GM23338 (cell line): ENCODE results near the gene TTC8. TPM values are rescaled to one million over a fixed set of nuclear protein-coding genes. Genes with fewer than 3 reads are reported as not detected.

Experiments
- ATAC-seq: fragments of 200-7000 bp; cut with Tn5 transposase; 3 replicates; pipeline ENCODE4 v1.9.1; 2020
- DNase-seq: peaks from one replicate; pipeline ENCODE4 v3.0.0-alpha.2; 2015; ENCODE audit warnings: low spot score
- H2AFZ ChIP-seq: fragments of 200-600 bp; sonication (generic); 2 replicates; pipeline ENCODE4 v1.8.0; 2016; ENCODE audit warnings: antibody characterized with exemption, mild to moderate bottlenecking, moderate library complexity
- H3F3A ChIP-seq: fragments of 200-600 bp; sonication (generic); replicated peaks from 2 replicates; pipeline ENCODE4 v1.8.0; 2017; ENCODE audit warnings: antibody characterized with exemption, mixed run types, low read depth
- H3K27ac ChIP-seq: fragments of 200-600 bp; sonication (generic); 2 replicates; pipeline ENCODE4 v1.6.1; 2016; ENCODE audit warnings: low read depth
- H3K27me3 ChIP-seq: fragments of 200-600 bp; sonication (generic); 2 replicates; pipeline ENCODE4 v1.8.0; 2016; ENCODE audit warnings: mild to moderate bottlenecking, mixed run types, moderate library complexity; ENCODE audit not compliant: insufficient read depth
- H3K36me3 ChIP-seq: fragments of 200-600 bp; sonication (generic); 2 replicates; pipeline ENCODE4 v1.8.0; 2016; ENCODE audit warnings: mild to moderate bottlenecking; ENCODE audit not compliant: insufficient read depth
- H3K4me1 ChIP-seq: fragments of 200-600 bp; sonication (generic); 2 replicates; pipeline ENCODE4 v1.8.0; 2016; ENCODE audit warnings: mild to moderate bottlenecking, moderate library complexity; ENCODE audit not compliant: insufficient read depth
- H3K4me2 ChIP-seq: fragments of 200-600 bp; sonication (generic); 2 replicates; pipeline ENCODE4 v1.7.1; 2017; ENCODE audit warnings: mixed run types
- H3K4me3 ChIP-seq: fragments of 200-600 bp; sonication (generic); 2 replicates; pipeline ENCODE4 v1.6.1; 2016; ENCODE audit warnings: mixed run types
- H3K79me2 ChIP-seq: fragments of 200-600 bp; sonication (generic); replicated peaks from 2 replicates; pipeline ENCODE4 v1.8.0; 2017; ENCODE audit warnings: mild to moderate bottlenecking; ENCODE audit not compliant: insufficient read depth
- H3K9me2 ChIP-seq: fragments of 200-600 bp; sonication (generic); 2 replicates; pipeline ENCODE4 v1.8.0; 2017; ENCODE audit not compliant: insufficient read depth
- H4K20me1 ChIP-seq: fragments of 200-600 bp; sonication (generic); replicated peaks from 2 replicates; pipeline ENCODE4 v1.8.0; 2017; ENCODE audit warnings: mild to moderate bottlenecking; ENCODE audit not compliant: insufficient read depth
- H3K27ac Mint-ChIP-seq: 2 replicates; pipeline ENCODE4 v1.8.0; 2020; ENCODE audit warnings: inconsistent platforms, mild to moderate bottlenecking, moderate library complexity, mixed read lengths
- H3K27me3 Mint-ChIP-seq: 3 replicates; pipeline ENCODE4 v1.8.0; 2022; ENCODE audit warnings: low read depth, mild to moderate bottlenecking, moderate library complexity, mixed read lengths, inconsistent platforms; ENCODE audit not compliant: insufficient read depth, poor library complexity
- H3K36me3 Mint-ChIP-seq: 3 replicates; pipeline ENCODE4 v1.8.0; 2021; ENCODE audit warnings: low read depth, mild to moderate bottlenecking, inconsistent platforms, moderate library complexity, mixed read lengths
- H3K4me1 Mint-ChIP-seq: 3 replicates; pipeline ENCODE4 v1.8.0; 2020; ENCODE audit warnings: mild to moderate bottlenecking, inconsistent platforms, mixed read lengths
- H3K4me3 Mint-ChIP-seq: 3 replicates; pipeline ENCODE4 v1.8.0; 2021; ENCODE audit warnings: moderate library complexity, mild to moderate bottlenecking, inconsistent platforms, mixed read lengths
- H3K9me3 Mint-ChIP-seq: 3 replicates; pipeline ENCODE4 v1.8.0; 2020; ENCODE audit warnings: moderate library complexity, mild to moderate bottlenecking, inconsistent platforms, mixed read lengths
- CREB1 ChIP-seq: fragments of 250-450 bp; sonication (Bioruptor Pico); IDR thresholded peaks from 2 replicates; pipeline ENCODE4 v1.5.0; 2020; ENCODE audit warnings: low read depth, mild to moderate bottlenecking, moderate library complexity
- EZH2 ChIP-seq: fragments of 200-600 bp; sonication (generic); IDR thresholded peaks from one replicate; pipeline ENCODE4 v1.8.0; 2017; ENCODE audit warnings: antibody characterized with exemption, mild to moderate bottlenecking, low read depth; ENCODE audit not compliant: unreplicated experiment
- JUNB ChIP-seq: IDR thresholded peaks from one replicate; pipeline ENCODE4 v1.6.1; 2016; ENCODE audit warnings: antibody characterized with exemption; ENCODE audit not compliant: unreplicated experiment
- POLR2AphosphoS5 ChIP-seq: IDR thresholded peaks from 2 replicates; pipeline ENCODE4 v1.6.1; 2016; ENCODE audit warnings: antibody characterized with exemption, low read depth
- STAT1 ChIP-seq: IDR thresholded peaks from one replicate; pipeline ENCODE4 v1.6.1; 2016; ENCODE audit warnings: antibody characterized with exemption; ENCODE audit not compliant: unreplicated experiment
- ZNF114 ChIP-seq: fragments of 250-450 bp; sonication (Bioruptor Pico); IDR thresholded peaks from 2 replicates; pipeline ENCODE4 v1.5.0; 2020; ENCODE audit warnings: mild to moderate bottlenecking, moderate library complexity
- ZNF331 ChIP-seq: fragments of 250-450 bp; sonication (Bioruptor Pico); IDR thresholded peaks from 2 replicates; pipeline ENCODE4 v1.5.0; 2020; ENCODE audit warnings: low read depth, mild to moderate bottlenecking, moderate library complexity
- polyA plus RNA-seq: library from polyadenylated mRNA; unstranded; fragments of >200 nt; fragmentation: Nextera tagmentation; extraction: Ambion mirVana; gene quantifications from 2 replicates; pipeline ENCODE4 v1.2.1, GENCODE V29; 2016
- total RNA-seq: library from RNA; depleted of rRNA; stranded (reverse); fragments of >200 nt; shearing (Covaris generic); gene quantifications from 2 replicates; pipeline ENCODE4 v1.2.3, GENCODE V29; 2014
- TF ChIP-seq, protein P1 (sequence below): IDR thresholded peaks from one replicate; pipeline ENCODE4 v1.6.1; 2018; ENCODE audit warnings: antibody characterized with exemption; ENCODE audit not compliant: unreplicated experiment
- TF ChIP-seq, protein P2 (sequence below): IDR thresholded peaks from 2 replicates; pipeline ENCODE4 v1.6.1; 2016; ENCODE audit warnings: antibody characterized with exemption
- TF ChIP-seq, protein P3 (sequence below), 2 experiments: fragments of 200-600 bp in 1 of 2; sonication (generic) in 1 of 2; conservative IDR thresholded peaks; 2 replicates each; pipeline versions ENCODE4 v1.5.1 to v1.6.1; 2016 to 2017; ENCODE audit warnings: antibody characterized with exemption in 2 of 2, low read depth in 2 of 2, mild to moderate bottlenecking in 2 of 2, moderate library complexity in 1 of 2

Gene TTC8
- total and polyA plus RNA-seq, 2 experiments from 2014 or later: 7.5 to 10.5 TPM

DNA sequence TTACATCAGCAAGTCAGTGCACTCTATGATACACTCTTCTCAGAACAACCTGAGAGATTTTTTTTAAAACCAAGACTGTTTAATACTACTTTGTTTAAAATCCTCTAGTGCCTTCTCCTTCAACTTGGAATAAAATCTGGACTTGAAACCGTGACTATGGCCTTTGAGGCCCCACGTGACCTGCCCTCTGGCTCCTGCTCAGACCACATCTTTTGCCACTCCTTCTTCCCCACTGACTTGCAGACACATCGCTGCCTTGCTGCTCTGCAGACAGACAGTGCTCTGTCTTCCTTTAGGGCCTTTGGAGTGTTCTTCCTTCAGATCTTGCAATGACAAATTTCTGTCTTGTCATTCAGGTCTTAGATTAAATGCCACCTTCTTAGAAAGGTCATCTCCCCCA lies 48.5 kb downstream of the TTC8 start (continued):
- TF ChIP-seq, protein P1, sequence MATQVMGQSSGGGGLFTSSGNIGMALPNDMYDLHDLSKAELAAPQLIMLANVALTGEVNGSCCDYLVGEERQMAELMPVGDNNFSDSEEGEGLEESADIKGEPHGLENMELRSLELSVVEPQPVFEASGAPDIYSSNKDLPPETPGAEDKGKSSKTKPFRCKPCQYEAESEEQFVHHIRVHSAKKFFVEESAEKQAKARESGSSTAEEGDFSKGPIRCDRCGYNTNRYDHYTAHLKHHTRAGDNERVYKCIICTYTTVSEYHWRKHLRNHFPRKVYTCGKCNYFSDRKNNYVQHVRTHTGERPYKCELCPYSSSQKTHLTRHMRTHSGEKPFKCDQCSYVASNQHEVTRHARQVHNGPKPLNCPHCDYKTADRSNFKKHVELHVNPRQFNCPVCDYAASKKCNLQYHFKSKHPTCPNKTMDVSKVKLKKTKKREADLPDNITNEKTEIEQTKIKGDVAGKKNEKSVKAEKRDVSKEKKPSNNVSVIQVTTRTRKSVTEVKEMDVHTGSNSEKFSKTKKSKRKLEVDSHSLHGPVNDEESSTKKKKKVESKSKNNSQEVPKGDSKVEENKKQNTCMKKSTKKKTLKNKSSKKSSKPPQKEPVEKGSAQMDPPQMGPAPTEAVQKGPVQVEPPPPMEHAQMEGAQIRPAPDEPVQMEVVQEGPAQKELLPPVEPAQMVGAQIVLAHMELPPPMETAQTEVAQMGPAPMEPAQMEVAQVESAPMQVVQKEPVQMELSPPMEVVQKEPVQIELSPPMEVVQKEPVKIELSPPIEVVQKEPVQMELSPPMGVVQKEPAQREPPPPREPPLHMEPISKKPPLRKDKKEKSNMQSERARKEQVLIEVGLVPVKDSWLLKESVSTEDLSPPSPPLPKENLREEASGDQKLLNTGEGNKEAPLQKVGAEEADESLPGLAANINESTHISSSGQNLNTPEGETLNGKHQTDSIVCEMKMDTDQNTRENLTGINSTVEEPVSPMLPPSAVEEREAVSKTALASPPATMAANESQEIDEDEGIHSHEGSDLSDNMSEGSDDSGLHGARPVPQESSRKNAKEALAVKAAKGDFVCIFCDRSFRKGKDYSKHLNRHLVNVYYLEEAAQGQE: no peak
- TF ChIP-seq, protein P2, sequence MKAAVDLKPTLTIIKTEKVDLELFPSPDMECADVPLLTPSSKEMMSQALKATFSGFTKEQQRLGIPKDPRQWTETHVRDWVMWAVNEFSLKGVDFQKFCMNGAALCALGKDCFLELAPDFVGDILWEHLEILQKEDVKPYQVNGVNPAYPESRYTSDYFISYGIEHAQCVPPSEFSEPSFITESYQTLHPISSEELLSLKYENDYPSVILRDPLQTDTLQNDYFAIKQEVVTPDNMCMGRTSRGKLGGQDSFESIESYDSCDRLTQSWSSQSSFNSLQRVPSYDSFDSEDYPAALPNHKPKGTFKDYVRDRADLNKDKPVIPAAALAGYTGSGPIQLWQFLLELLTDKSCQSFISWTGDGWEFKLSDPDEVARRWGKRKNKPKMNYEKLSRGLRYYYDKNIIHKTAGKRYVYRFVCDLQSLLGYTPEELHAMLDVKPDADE: no peak

DNA sequence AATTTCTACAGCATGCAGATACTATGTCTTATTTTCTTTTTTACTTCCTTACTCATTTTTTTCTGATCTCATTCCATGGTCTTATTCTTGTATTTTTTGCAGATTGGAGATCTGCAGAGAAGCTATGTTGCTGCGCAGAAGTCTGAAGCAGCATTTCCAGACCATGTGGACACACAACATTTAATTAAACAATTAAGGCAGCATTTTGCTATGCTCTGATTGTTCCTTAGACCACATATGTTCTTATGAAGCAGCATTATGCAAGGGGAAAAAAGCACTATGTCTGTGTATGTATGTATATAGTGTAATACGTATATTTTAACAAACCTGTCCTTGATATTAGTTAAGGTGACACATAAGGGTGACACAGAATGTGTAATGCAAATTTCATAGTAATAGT lies 52.7 kb downstream of the TTC8 start:
- Histone ChIP-seq H3K4me2 (no peak overlapping the region), H3K4me3 (no peak overlapping the region), H3K79me2 (no peaks in the 10 kb centered on the region), H3K27ac (no peak overlapping the region), H2AFZ (no peak overlapping the region), H3K27me3 (no peaks in the 10 kb centered on the region), H3K4me1 (no peaks in the 10 kb centered on the region), H3K36me3 (no peaks in the 10 kb centered on the region), H3F3A (no peaks in the 10 kb centered on the region), H4K20me1 (no peaks in the 10 kb centered on the region), H3K9me2 (no peaks in the 10 kb centered on the region)
- Mint-ChIP-seq H3K27ac (no peak overlapping the region), H3K4me3 (no peak overlapping the region), H3K27me3 (no peaks in the 10 kb centered on the region), H3K4me1 (no peaks in the 10 kb centered on the region), H3K9me3 (peaks cover 8% of the 10 kb centered on the region; the same call in 2 of the 3 replicates), H3K36me3 (peaks cover 10% of the 10 kb centered on the region)
- ATAC-seq (no peak), DNase-seq (no peak)
- TF ChIP-seq, protein P3, sequence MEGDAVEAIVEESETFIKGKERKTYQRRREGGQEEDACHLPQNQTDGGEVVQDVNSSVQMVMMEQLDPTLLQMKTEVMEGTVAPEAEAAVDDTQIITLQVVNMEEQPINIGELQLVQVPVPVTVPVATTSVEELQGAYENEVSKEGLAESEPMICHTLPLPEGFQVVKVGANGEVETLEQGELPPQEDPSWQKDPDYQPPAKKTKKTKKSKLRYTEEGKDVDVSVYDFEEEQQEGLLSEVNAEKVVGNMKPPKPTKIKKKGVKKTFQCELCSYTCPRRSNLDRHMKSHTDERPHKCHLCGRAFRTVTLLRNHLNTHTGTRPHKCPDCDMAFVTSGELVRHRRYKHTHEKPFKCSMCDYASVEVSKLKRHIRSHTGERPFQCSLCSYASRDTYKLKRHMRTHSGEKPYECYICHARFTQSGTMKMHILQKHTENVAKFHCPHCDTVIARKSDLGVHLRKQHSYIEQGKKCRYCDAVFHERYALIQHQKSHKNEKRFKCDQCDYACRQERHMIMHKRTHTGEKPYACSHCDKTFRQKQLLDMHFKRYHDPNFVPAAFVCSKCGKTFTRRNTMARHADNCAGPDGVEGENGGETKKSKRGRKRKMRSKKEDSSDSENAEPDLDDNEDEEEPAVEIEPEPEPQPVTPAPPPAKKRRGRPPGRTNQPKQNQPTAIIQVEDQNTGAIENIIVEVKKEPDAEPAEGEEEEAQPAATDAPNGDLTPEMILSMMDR (conservative IDR thresholded peaks at IDR 0.05; ENCODE audit: low read depth in 2 of 2): no peak
- TF ChIP-seq ZNF114 (CRISPR knock-in tag) (no peak), ZNF331 (CRISPR knock-in tag) (no peak), STAT1 (no peak), POLR2AphosphoS5 (no peak), JUNB (no peak), CREB1 (no peak), EZH2 (no peak)
- TF ChIP-seq, protein P1: no peak
